Measurements from ENCODE around the gene PHKB. TPM values are rescaled to one million over a fixed set of nuclear protein-coding genes. Genes with fewer than 3 reads are reported as not detected.

PHKB gene
- polyA plus RNA-seq, 3 donors = 65.9 to 92.4 (median 75.4) TPM

GRCh38 chr16:47561286-47561685 lies 100.2 kb downstream of the PHKB start:
- no peak for DNase-seq

GRCh38 chr16:47562366-47562765 lies 101.2 kb downstream of the PHKB start:
- no peak for DNase-seq

GRCh38 chr16:47565454-47565853 lies 104.3 kb downstream of the PHKB start:
- DNase-seq = no peak

GRCh38 chr16:47567321-47567720 lies 106.2 kb downstream of the PHKB start:
- no peak for DNase-seq

- DNase-seq = no peak
Observed at GRCh38 chr16:47568351-47568750, 107.2 kb downstream of the PHKB start.

GRCh38 chr16:47571049-47571448 lies 109.9 kb downstream of the PHKB start:
- DNase-seq = no peak

GRCh38 chr16:47571711-47572110 lies 110.6 kb downstream of the PHKB start:
- no peak for DNase-seq

GRCh38 chr16:47574091-47575054 lies 113.2 kb downstream of the PHKB start:
- DNase-seq = no peak

GRCh38 chr16:47577029-47577428 lies 115.9 kb downstream of the PHKB start:
- no peak for DNase-seq

GRCh38 chr16:47578033-47578432 lies 116.9 kb downstream of the PHKB start:
- DNase-seq = no peak

GRCh38 chr16:47578573-47578972 lies 117.4 kb downstream of the PHKB start:
- DNase-seq = no peak

GRCh38 chr16:47581114-47581513 lies 120.0 kb downstream of the PHKB start:
- DNase-seq = no peak

GRCh38 chr16:47584464-47585225 lies 123.5 kb downstream of the PHKB start:
- no peak for DNase-seq

- no peak for DNase-seq
Observed at GRCh38 chr16:47586121-47586520, 125.0 kb downstream of the PHKB start.

GRCh38 chr16:47590472-47590871 lies 129.3 kb downstream of the PHKB start:
- DNase-seq = no peak

GRCh38 chr16:47592232-47592631 lies 131.1 kb downstream of the PHKB start:
- no peak for DNase-seq

GRCh38 chr16:47599512-47599911 lies 138.4 kb downstream of the PHKB start:
- no peak for DNase-seq

GRCh38 chr16:47600376-47600775 lies 139.2 kb downstream of the PHKB start:
- no peak for DNase-seq

GRCh38 chr16:47604306-47604705 lies 143.2 kb downstream of the PHKB start:
- DNase-seq = no peak

- no peak for DNase-seq
Observed at GRCh38 chr16:47611042-47611441, 149.9 kb downstream of the PHKB start.

GRCh38 chr16:47611848-47612493 lies 150.8 kb downstream of the PHKB start:
- DNase-seq = no peak

GRCh38 chr16:47612711-47613110 lies 151.6 kb downstream of the PHKB start:
- DNase-seq = no peak
